Measurements from ENCODE around the gene CYB561. TPM values are rescaled to one million over a fixed set of nuclear protein-coding genes. Genes with fewer than 3 reads are reported as not detected.

CYB561 gene
- total and polyA plus RNA-seq, 2 experiments from 2014 or later: 15.9 to 19.1 TPM

DNA sequence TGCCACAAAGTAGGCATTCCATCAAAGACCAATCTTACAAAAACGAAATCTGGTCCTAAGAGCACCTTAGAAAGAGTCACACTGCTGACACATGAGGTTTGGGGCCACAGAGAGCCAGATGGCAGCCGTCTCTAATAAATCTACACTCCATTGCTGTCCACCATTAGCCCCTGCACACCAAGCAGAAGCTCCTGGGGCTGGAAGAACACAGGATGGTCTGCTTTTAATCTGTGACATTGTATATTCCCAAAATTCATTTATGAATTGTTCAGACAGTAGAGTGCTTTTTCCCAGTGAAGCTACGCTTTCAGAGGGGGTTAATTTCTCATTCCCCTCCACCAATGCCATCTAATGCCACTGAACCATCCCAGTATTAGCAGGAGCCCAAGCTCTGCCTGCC, 1.6 kb downstream of the CYB561 start:
- no peaks in the 10 kb centered on the region for H4K20me1 ChIP-seq (ENCODE audit: insufficient read depth)
- no peak overlapping the region for H3K9ac ChIP-seq
- no peak overlapping the region for H3K27ac ChIP-seq
- H3K79me2 ChIP-seq (ENCODE audit: insufficient read depth): no peaks in the 10 kb centered on the region
- no peak for DNase-seq
- H3K9me3 ChIP-seq (ENCODE audit: low read depth): no peaks in the 10 kb centered on the region
- H3K27me3 ChIP-seq (replicated peaks; ENCODE audit: insufficient read depth): no peaks in the 10 kb centered on the region
- TF ChIP-seq EZH2 (IDR thresholded peaks at IDR 0.05; ENCODE audit: insufficient read depth, poor library complexity, severe bottlenecking) (no peak), EZH2phosphoT487 (IDR thresholded peaks at IDR 0.05; ENCODE audit: insufficient read depth, low read depth) (no peak)
- peaks cover 2% of the 10 kb centered on the region; the same call in 1 of the 2 replicates for H3K4me1 ChIP-seq (ENCODE audit: insufficient read depth)
- H3K4me3 ChIP-seq: no peak overlapping the region
- no peak overlapping the region for H2AFZ ChIP-seq
- H3F3A ChIP-seq (ENCODE audit: insufficient read depth): 0 out of 2 replicates have a peak, but pooled peaks cover 10% of the 10 kb centered on the region
- no peak overlapping the region for H3K4me2 ChIP-seq (ENCODE audit: unreplicated experiment)
- in situ Hi-C loops (cut with MboI): no loop called here
- H3K36me3 ChIP-seq (ENCODE audit: low read depth): no peaks in the 10 kb centered on the region
- H3K9me2 ChIP-seq (ENCODE audit: insufficient read depth): no peaks in the 10 kb centered on the region
- WGBS, 2 experiments (ENCODE audit: low coverage in 1 of 2, low lambda C conversion rate in 2 of 2, missing lambda C conversion rate in 2 of 2): 95 to 98% methylated on average over 3 of the region's 3 CpGs

DNA sequence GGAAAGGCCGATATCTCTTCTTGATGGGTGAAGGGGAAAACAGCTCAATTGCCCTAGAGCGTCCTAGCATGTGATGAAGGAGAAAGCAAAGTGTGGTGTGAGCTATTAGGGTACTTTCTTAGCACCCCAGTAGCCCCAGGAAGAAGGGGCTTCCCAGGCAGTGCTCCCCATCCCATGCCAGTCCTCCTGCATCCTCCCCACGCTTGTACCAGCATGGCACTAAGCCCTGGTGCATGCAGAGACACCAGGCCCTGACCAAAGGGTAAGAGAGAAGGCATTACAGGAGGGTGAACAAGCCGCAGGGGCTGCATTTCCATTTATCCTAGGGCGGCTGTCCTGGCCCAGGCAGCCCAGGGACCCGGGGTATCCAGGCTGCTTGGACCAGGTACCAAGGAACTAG, 3.1 kb downstream of the CYB561 start:
- Histone ChIP-seq H3K79me2 (ENCODE audit: insufficient read depth) (no peaks in the 10 kb centered on the region), H3K36me3 (ENCODE audit: low read depth) (no peaks in the 10 kb centered on the region), H2AFZ (no peak overlapping the region), H3K4me1 (ENCODE audit: insufficient read depth) (peaks cover 6% of the 10 kb centered on the region; the same call in 1 of the 2 replicates), H3K27me3 (replicated peaks; ENCODE audit: insufficient read depth) (no peaks in the 10 kb centered on the region), H3K4me2 (ENCODE audit: unreplicated experiment) (no peak overlapping the region), H3K27ac (no peak overlapping the region), H3K4me3 (no peak overlapping the region), H3K9me2 (ENCODE audit: insufficient read depth) (no peaks in the 10 kb centered on the region), H4K20me1 (ENCODE audit: insufficient read depth) (no peaks in the 10 kb centered on the region), H3K9me3 (ENCODE audit: low read depth) (no peaks in the 10 kb centered on the region), H3K9ac (no peak overlapping the region), H3F3A (ENCODE audit: insufficient read depth) (0 out of 2 replicates have a peak, but pooled peaks cover 11% of the 10 kb centered on the region)
- DNase-seq: no peak
- 82 to 84% methylated on average over 6 of the region's 6 CpGs for WGBS, 2 experiments (ENCODE audit: low coverage in 1 of 2, low lambda C conversion rate in 2 of 2, missing lambda C conversion rate in 2 of 2)
- in situ Hi-C loops (cut with MboI): no loop called here
- no peak for TF ChIP-seq EZH2phosphoT487 (IDR thresholded peaks at IDR 0.05; ENCODE audit: insufficient read depth, low read depth)
- no peak for TF ChIP-seq EZH2 (IDR thresholded peaks at IDR 0.05; ENCODE audit: insufficient read depth, poor library complexity, severe bottlenecking)

DNA sequence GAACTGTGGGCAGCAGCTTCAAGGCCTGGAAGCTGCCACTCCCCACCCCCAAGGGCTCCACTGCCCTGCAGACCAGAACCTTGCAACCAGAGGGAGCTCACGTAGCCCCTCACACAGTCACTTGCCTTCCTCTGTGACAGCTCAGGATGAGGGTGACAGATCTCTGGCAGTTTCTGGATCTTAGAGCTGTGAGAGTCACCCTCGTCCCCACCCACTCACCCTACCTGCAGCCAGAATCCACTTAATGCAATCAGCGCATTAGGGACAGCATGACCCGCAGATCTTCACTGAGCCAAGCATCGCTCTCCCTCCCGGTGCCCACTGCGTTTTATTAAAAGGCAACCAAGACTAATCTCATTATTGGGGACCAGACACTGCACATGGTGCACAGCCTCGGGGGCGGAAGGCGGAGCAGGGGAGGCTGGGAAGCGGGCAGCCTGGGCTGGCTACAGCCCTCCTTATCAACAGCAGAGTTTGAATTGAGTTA, 3.5 kb downstream of the CYB561 start:
- Histone ChIP-seq H3F3A (ENCODE audit: insufficient read depth) (0 out of 2 replicates have a peak, but pooled peaks cover 11% of the 10 kb centered on the region), H3K27me3 (replicated peaks; ENCODE audit: insufficient read depth) (no peaks in the 10 kb centered on the region), H3K36me3 (ENCODE audit: low read depth) (no peaks in the 10 kb centered on the region), H3K4me3 (no peak overlapping the region), H3K4me1 (ENCODE audit: insufficient read depth) (peaks cover 6% of the 10 kb centered on the region; the same call in 1 of the 2 replicates), H2AFZ (no peak overlapping the region), H3K9me2 (ENCODE audit: insufficient read depth) (no peaks in the 10 kb centered on the region), H3K27ac (no peak overlapping the region), H3K9ac (no peak overlapping the region), H3K79me2 (ENCODE audit: insufficient read depth) (no peaks in the 10 kb centered on the region), H3K4me2 (ENCODE audit: unreplicated experiment) (no peak overlapping the region), H4K20me1 (ENCODE audit: insufficient read depth) (no peaks in the 10 kb centered on the region), H3K9me3 (ENCODE audit: low read depth) (no peaks in the 10 kb centered on the region)
- in situ Hi-C loops (cut with MboI): no loop called here
- TF ChIP-seq EZH2phosphoT487 (IDR thresholded peaks at IDR 0.05; ENCODE audit: insufficient read depth, low read depth) (no peak), EZH2 (IDR thresholded peaks at IDR 0.05; ENCODE audit: insufficient read depth, poor library complexity, severe bottlenecking) (no peak)
- DNase-seq: no peak
- 87 to 92% methylated on average over 11 of the region's 11 CpGs for WGBS, 2 experiments (ENCODE audit: low coverage in 1 of 2, low lambda C conversion rate in 2 of 2, missing lambda C conversion rate in 2 of 2)

DNA sequence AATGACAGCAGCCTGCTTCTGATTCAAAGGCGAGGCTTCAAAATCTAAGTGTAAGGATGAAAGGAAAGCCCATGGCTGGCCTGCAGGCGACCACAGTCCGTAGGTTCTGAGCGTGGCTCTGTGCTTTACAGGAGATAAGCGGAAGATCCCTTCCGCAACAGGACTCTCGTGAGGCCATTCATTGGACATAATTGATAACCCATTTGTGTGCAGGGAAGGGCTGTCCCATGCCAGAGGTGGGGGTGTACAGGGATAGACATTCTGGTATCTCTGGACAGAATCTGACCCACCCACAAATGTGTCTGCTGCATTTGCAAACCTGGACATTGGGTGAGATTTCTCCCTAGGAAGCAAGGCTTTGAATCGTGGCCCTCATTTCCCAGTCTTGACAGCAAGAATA, 4.0 kb downstream of the CYB561 start:
- Histone ChIP-seq H3K27me3 (replicated peaks; ENCODE audit: insufficient read depth) (no peaks in the 10 kb centered on the region), H3K4me2 (ENCODE audit: unreplicated experiment) (no peak overlapping the region), H3K79me2 (ENCODE audit: insufficient read depth) (no peaks in the 10 kb centered on the region), H3K9me3 (ENCODE audit: low read depth) (no peaks in the 10 kb centered on the region), H3F3A (ENCODE audit: insufficient read depth) (0 out of 2 replicates have a peak, but pooled peaks cover 11% of the 10 kb centered on the region), H3K9me2 (ENCODE audit: insufficient read depth) (no peaks in the 10 kb centered on the region), H3K36me3 (ENCODE audit: low read depth) (no peaks in the 10 kb centered on the region), H3K4me3 (no peak overlapping the region), H3K9ac (no peak overlapping the region), H3K4me1 (ENCODE audit: insufficient read depth) (peaks cover 6% of the 10 kb centered on the region; the same call in 1 of the 2 replicates), H3K27ac (no peak overlapping the region), H4K20me1 (ENCODE audit: insufficient read depth) (no peaks in the 10 kb centered on the region), H2AFZ (no peak overlapping the region)
- no peak for TF ChIP-seq EZH2phosphoT487 (IDR thresholded peaks at IDR 0.05; ENCODE audit: insufficient read depth, low read depth)
- TF ChIP-seq EZH2 (IDR thresholded peaks at IDR 0.05; ENCODE audit: insufficient read depth, poor library complexity, severe bottlenecking): no peak
- DNase-seq: no peak
- WGBS, 2 experiments (ENCODE audit: low coverage in 1 of 2, low lambda C conversion rate in 2 of 2, missing lambda C conversion rate in 2 of 2): 95 to 97% methylated on average over 8 of the region's 8 CpGs
- in situ Hi-C loops (cut with MboI): no loop called here

Measured in GM23248 (cell line).